ENCODE measurements around the gene DOHH.

DOHH gene

DNA sequence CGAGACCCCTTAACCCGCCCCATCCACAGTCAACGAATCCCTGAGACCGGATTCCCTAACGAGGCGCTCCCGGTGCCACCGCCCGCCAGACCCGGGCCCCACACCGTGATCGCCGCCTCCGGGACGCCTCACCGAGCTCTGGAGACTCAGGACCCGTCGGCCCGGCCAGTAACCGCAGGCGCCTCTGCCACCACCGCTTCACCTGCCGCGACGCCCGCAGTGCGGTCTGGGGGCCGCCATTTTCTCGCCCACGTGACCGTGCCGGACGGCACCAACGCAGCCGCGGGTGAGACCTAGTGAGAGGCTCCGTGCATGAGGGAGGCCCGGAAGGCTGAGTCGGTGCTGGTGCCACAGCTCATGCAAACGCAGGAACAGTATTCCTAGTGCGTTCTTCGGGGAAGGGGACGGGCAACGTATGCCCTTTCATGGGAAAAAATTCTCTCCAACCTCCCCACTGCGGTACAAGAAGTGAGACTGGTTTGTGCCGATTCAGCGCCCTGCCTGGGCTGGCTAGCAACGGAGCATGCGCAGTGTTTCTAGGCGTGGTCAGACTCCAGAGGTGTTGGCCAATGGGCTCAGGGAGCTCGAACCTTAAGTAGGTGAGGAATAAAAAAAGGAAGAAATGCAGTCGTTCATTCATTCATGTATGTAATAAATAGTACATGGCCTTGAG is at the start of gene DOHH (continued):
- TF ChIP-seq SP7 (tag by site-specific recombination; IDR thresholded peaks at IDR 0.05) (peak; percentile 92), ZNF639 (tag by site-specific recombination; IDR thresholded peaks at IDR 0.05) (peak; percentile 87), BCL11A (tag by site-specific recombination; IDR thresholded peaks at IDR 0.05; ENCODE audit: low read depth) (no peak), ZNF701 (tag by site-specific recombination; IDR thresholded peaks at IDR 0.05) (no peak), ZNF302 (tag by site-specific recombination; IDR thresholded peaks at IDR 0.05; ENCODE audit: low read depth) (no peak), ZNF214 (tag by site-specific recombination; IDR thresholded peaks at IDR 0.05; ENCODE audit: borderline replicate concordance) (no peak), ZNF792 (tag by site-specific recombination; IDR thresholded peaks at IDR 0.05) (no peak), ZNF530 (tag by site-specific recombination; IDR thresholded peaks at IDR 0.05; ENCODE audit: low read depth) (no peak), ZNF24 (tag by site-specific recombination; IDR thresholded peaks at IDR 0.05) (peak; percentile 100), WT1 (tag by site-specific recombination; IDR thresholded peaks at IDR 0.05) (no peak), ZNF10 (tag by site-specific recombination; IDR thresholded peaks at IDR 0.05) (peak; percentile 96), ZBTB7A (tag by site-specific recombination; IDR thresholded peaks at IDR 0.05; ENCODE audit: low read depth) (peak; percentile 61; the same call in 1 of the 2 replicates), ZNF645 (tag by site-specific recombination; IDR thresholded peaks at IDR 0.05) (no peak), ZNF184 (tag by site-specific recombination; IDR thresholded peaks at IDR 0.05) (no peak), ZBTB48 (tag by site-specific recombination; IDR thresholded peaks at IDR 0.05) (peak; percentile 83)

GRCh38 chr19:3549816-3550215 is 49.3 kb upstream of the DOHH start:
- Histone ChIP-seq H3K4me1 (ENCODE audit: control insufficient read depth, insufficient read depth, low read length) (no peaks in the 10 kb centered on the region), H3K36me3 (ENCODE audit: control insufficient read depth in 2 of 2, insufficient read depth in 1 of 2, low read length in 2 of 2) (peaks cover 0 to 40% of the 10 kb centered on the region in 2 experiments; a peak in 2 of 3 replicates), H3K27ac (ENCODE audit: extremely low read depth, low read depth, low read length) (no peak overlapping the region), H3K4me3 (ENCODE audit: low read depth, low read length) (no peak overlapping the region), H3K9me3 (ENCODE audit: control insufficient read depth, insufficient read depth, low read depth, low read length) (no peaks in the 10 kb centered on the region)
- POLR2A ChIA-PET, result no interaction called here
- CTCF ChIA-PET, result interaction anchor here (1.1 kb wide), 1 partner anchor 8 kb away, joined by 3 read pairs; no protein-coding TSS in a partner anchor
- TF ChIP-seq ZNF777 (tag by site-specific recombination; IDR thresholded peaks at IDR 0.05; ENCODE audit: borderline replicate concordance) (no peak), HIC1 (tag by site-specific recombination; IDR thresholded peaks at IDR 0.05) (no peak), HOXA7 (CRISPR knock-in tag; IDR thresholded peaks at IDR 0.05; ENCODE audit: borderline replicate concordance) (no peak), ZNF423 (tag by site-specific recombination; IDR thresholded peaks at IDR 0.05) (no peak), ZNF324 (tag by site-specific recombination; IDR thresholded peaks at IDR 0.05) (no peak), ZNF404 (tag by site-specific recombination; IDR thresholded peaks at IDR 0.05) (no peak), ZNF221 (tag by site-specific recombination; IDR thresholded peaks at IDR 0.05; ENCODE audit: borderline replicate concordance) (no peak), ZNF701 (tag by site-specific recombination; IDR thresholded peaks at IDR 0.05) (no peak), EGR2 (tag by site-specific recombination; IDR thresholded peaks at IDR 0.05; ENCODE audit: low read depth) (no peak)
- TF ChIP-seq, protein P1, sequence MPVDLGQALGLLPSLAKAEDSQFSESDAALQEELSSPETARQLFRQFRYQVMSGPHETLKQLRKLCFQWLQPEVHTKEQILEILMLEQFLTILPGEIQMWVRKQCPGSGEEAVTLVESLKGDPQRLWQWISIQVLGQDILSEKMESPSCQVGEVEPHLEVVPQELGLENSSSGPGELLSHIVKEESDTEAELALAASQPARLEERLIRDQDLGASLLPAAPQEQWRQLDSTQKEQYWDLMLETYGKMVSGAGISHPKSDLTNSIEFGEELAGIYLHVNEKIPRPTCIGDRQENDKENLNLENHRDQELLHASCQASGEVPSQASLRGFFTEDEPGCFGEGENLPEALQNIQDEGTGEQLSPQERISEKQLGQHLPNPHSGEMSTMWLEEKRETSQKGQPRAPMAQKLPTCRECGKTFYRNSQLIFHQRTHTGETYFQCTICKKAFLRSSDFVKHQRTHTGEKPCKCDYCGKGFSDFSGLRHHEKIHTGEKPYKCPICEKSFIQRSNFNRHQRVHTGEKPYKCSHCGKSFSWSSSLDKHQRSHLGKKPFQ (tag by site-specific recombination; IDR thresholded peaks at IDR 0.05), result no peak

All from HEK293 (cell line).